ENCODE measurements around the gene NEUROD2.

Gene NEUROD2

GRCh38 chr17:39634384-39634871, 26.7 kb upstream of the NEUROD2 start:
- peak in 1 of 2 experiments; percentile 26 for DNase-seq

- DNase-seq, result no peak
These were observed 26.0 kb upstream of the NEUROD2 start for GRCh38 chr17:39633570-39634183.

GRCh38 chr17:39632153-39632941, 24.6 kb upstream of the NEUROD2 start:
- DNase-seq, result peak in 1 of 2 experiments; percentile 12

GRCh38 chr17:39631403-39631802, 23.7 kb upstream of the NEUROD2 start:
- DNase-seq, result no peak

GRCh38 chr17:39629898-39630297, 22.2 kb upstream of the NEUROD2 start:
- DNase-seq, result no peak

- no peak for DNase-seq
These were observed 21.8 kb upstream of the NEUROD2 start for GRCh38 chr17:39629494-39629880.

- DNase-seq, result peak in 1 of 2 experiments; percentile 66
These were observed 21.2 kb upstream of the NEUROD2 start for GRCh38 chr17:39628655-39629493.

- DNase-seq, result no peak
These were observed 20.2 kb upstream of the NEUROD2 start for GRCh38 chr17:39627712-39628516.

- no peak for DNase-seq
These were observed 19.5 kb upstream of the NEUROD2 start for GRCh38 chr17:39627047-39627711.

GRCh38 chr17:39626171-39627046, 18.7 kb upstream of the NEUROD2 start, which contains the start of gene PPP1R1B:
PPP1R1B (plus strand) TSS chr17:39626952; CDS start chr17:39627393, 441 bp downstream.
- DNase-seq, result no peak

GRCh38 chr17:39625198-39625785, 17.6 kb upstream of the NEUROD2 start:
- DNase-seq, result no peak

- DNase-seq, result no peak
These were observed 16.6 kb upstream of the NEUROD2 start for GRCh38 chr17:39624313-39624712.

GRCh38 chr17:39623356-39623950, 15.7 kb upstream of the NEUROD2 start:
- DNase-seq, result peak; percentile 61 to 63

GRCh38 chr17:39622380-39623006, 14.8 kb upstream of the NEUROD2 start:
- DNase-seq, result no peak

- DNase-seq, result peak; percentile 58 to 85
These were observed 14.0 kb upstream of the NEUROD2 start for GRCh38 chr17:39621523-39622379.

- no peak for DNase-seq
These were observed 12.0 kb upstream of the NEUROD2 start for GRCh38 chr17:39619786-39620101.

GRCh38 chr17:39618956-39619785, 11.5 kb upstream of the NEUROD2 start:
- no peak for DNase-seq
